CD4-positive, alpha-beta T cell treated with Interleukin-10 for 1 hour (primary cell): Measurements from ENCODE around the gene AFF1.
A peak's percentile ranks its signal among the peaks of the same experiment; 100 is the strongest.
"Not testable (repeated sequence)": the region's sequence is repeated elsewhere in the genome, so short reads cannot be mapped to it uniquely, and the experiment has no call there.

Experiments
- DNase-seq: peaks from one replicate; pipeline ENCODE4 v3.0.0-alpha.2; 2020

The AFF1 gene

DNA sequence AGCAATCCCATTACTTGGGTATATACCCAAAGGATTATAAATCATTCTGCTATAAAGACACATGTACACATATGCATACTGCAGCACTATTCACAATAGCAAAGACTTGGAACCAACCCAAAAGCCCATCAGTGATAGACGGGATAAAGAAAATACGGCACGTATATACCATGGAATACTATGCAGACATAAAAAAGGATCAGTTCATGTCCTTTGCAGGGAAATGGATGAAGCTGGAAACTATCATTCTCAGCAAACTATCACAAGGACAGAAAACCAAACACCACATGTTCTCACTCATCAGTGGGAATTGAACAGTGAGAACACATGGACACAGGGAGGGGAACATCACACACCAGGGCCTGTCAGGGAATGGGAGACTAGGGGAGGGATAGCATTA lies 54.8 kb downstream of the AFF1 start:
- DNase-seq = not testable (repeated sequence)

DNA sequence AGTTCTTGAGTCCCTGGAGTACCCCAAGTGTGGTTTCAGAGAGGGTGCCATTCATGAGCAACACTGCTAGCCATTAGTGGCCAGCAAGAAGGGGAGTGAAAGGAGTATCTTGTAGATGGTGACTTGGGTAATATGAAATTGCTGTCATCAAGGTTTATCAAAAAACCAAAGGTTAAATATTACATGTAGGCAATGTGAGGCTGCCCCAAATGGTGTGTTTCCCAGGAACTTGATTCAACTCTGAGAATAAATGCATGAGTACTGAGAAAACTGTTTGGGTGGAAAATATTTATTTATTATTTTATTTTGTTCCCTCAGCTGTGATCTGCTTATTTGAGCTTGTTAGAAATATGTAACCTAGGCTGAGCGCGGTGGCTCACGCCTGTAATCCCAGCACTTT lies 55.7 kb downstream of the AFF1 start:
- no peak for DNase-seq

DNA sequence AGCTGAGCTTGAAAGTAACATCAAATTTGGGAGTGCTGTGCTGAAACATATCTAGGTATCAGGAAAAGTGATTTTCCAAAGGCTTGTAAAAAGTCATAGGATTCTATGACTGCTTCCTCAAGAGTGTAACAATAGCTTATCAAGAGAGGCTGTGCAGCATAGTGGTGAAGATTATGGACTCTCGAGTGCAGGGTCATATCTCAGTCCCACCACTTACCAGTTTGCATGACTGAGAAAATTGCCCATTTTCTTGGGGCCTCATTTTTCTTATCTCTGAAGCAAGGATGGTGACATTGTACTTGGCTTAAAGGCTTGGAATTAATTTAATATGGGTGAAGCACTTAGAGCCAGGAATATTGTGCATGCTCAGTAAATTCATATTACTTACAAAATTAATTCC lies 57.2 kb downstream of the AFF1 start:
- no peak for DNase-seq

DNA sequence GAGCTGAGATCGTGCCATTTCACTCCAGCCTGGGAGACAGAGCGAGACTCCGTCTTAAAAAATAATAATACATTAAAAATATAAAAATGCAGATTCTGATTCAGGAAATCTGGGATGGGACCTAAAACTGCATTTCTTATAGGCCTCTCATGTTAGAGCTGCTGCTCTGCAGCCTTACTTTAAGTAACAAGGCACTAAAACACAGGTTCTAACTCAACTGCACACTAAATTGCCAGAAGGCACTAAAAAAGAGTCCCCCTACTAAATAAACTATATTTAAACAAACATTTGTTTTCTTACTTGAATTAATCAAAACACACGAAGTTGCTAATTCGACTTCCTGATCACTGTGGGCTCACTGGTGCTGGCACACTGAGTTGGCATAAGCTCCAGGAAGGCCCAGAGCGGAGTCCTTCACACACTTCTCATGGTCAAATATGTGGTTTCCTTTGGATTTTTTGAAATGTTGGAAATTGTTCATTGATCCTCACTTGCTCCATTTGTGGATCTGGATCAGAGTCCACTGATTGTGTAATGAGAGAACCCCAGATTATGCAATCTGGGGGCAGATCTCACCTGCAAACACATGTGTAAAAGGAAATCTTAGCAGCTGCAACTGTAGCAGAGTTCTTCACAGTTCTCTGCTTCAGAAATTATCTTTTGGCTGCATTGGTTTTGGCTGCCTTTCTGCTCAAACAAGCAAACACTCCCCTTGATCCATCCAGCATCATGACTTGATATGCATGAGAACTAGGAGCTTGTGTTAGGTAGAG lies 59.3 kb downstream of the AFF1 start:
- no peak for DNase-seq

DNA sequence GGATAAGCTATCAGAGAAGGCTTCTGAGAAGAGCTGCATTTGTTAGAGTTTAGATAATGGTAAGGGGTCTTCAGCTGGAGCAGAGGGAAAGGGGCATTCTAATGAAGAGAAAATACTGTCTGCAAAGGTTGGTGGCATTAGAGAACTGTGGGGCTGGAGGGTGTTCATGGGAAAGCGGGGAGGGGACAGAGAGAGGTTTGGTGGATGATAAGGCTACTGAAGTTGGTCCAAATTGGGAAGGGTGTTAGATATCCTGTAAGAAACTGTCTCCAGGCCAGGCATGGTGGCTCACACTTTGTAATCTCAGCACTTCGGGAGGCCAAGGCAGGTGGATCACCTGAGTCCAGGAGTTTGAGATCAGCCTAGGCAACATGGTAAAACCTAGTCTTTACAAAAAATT lies 59.9 kb downstream of the AFF1 start:
- no peak for DNase-seq

DNA sequence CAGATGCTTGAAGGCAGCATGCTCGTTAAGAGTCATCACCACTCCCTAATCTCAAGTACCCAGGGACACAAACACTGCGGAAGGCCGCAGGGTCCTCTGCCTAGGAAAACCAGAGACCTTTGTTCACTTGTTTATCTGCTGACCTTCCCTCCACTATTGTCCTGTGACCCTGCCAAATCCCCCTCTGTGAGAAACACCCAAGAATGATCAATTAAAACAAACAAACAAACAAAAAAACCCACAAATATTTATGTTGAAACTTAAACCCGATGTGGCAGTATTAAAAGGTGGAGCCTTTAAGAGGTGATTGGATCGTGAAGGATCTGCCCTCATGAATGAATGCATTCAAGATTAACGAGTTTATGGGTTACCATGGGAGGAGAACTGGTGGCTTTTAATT lies 61.7 kb downstream of the AFF1 start:
- DNase-seq = not testable (repeated sequence)

DNA sequence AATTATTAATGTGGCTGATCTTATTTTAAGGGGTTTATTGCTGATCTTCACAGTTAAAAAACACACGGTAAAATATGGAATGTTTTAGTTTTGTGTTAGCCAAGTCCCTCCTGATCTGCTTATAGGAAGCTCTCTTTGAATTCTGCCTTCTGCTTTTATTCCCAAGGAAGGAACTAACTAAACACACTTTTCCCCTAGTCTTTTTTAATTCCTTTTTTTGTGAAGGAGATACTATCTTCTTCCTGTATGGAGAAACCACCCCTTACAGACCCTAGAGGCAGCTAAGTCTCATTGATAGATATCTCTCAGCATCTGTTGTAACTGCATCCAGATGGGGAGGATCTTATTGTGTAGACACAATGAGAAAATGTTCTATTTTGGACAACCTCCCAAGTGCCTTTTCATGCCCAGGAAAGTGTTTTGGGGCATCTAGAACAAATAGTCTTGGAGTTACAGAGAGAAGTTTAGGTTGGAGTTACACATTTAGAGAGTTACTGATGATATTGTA lies 64.4 kb downstream of the AFF1 start:
- DNase-seq = no peak

DNA sequence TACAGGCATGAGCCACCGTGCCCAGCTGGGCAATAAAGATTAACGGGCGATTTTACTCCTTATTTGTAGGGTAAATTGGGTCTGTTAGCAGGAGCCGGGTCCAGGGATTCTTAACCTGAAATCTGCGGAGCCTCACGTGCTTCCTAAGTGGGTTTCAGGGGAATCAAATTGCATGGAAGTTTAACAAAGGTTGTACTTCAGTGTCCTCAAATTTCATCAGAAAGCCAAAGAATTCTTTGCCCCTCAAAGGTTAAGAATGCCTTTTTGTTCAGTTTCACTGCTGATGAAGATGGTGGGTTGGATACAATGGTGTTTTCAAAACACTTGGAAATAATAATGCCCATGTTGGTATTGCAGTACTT lies 67.9 kb downstream of the AFF1 start:
- no peak for DNase-seq

DNA sequence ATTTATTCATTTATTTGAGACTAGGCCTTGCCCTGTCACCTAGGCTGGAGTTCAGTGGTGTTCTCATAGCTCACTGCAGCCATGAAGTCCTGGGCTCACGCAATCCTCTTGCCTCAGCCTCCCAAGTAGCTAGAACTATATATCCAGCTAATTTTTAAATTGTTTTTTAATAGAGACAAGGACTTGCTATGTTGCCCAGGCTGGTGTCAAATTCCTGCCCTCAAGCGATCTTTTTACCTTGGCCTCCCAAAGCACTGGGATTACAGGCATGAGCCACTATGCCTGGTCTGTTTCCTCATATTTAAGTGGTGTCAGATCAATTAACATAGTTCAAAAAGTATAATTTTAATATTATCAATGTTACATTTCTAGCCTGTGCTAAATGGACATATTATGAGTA lies 68.5 kb downstream of the AFF1 start:
- no peak for DNase-seq

DNA sequence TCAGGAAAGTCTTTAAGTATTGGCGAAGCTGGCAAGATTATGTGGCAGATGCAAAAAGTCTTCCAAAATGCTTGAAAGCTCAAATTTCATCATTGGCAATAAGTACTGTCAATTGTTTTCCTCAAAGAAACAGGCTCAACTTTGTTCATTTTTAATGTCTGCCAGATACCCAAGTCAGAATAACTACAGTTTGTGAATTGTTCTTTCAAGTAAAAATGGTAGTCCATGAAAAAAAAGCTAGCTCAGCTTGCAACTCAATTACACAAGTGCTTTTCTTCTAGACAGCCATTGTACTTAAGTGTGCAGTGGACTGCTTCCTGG lies 70.5 kb downstream of the AFF1 start:
- DNase-seq = peak; percentile 12

DNA sequence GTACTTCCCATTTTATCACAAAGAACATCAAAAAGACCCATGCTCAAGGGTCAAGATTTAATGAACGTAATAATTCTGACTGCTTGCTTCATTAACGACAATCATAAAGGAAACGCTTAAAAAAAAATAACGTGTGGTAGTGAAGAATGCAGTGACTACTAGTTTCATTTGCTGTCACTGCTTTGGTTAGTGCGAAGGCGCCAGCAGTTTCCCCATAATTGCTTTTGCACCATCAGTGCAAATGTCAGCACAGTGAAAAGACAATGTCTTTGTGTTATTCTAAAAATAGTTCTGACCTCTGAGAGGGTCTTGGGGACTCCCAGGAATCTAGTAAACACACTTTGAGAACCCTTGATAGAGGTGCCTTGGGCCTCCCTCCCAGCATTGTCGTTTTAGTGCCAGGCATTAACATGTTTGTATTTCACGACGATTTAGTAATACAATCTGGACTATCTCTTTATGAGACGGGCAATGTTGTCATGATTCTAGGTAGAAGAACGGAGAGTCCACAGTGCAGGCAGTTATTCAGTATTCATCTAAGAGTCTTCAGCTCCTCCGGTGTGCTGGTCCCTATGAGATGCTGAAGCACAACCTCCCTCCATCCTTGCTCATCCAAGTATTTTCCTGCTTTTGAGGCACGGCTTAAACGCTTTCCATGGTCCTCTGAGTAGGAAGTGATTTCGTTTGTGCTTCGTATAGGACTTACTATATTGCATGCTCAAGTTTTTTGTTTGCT lies 71.0 kb downstream of the AFF1 start:
- peak; percentile 46 for DNase-seq

DNA sequence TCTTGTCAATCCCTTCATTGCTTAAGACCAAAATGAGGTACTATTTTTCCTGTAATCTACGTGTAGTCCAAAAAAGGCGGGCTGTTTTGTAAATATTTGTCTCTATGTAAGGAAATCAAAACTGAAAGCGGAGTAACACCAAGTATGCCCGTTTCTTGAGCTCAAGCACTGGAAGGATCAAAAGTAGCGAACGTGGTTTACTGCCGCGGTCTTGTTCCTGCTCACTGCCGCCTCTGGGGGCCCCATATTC lies 71.5 kb downstream of the AFF1 start:
- DNase-seq = no peak

DNA sequence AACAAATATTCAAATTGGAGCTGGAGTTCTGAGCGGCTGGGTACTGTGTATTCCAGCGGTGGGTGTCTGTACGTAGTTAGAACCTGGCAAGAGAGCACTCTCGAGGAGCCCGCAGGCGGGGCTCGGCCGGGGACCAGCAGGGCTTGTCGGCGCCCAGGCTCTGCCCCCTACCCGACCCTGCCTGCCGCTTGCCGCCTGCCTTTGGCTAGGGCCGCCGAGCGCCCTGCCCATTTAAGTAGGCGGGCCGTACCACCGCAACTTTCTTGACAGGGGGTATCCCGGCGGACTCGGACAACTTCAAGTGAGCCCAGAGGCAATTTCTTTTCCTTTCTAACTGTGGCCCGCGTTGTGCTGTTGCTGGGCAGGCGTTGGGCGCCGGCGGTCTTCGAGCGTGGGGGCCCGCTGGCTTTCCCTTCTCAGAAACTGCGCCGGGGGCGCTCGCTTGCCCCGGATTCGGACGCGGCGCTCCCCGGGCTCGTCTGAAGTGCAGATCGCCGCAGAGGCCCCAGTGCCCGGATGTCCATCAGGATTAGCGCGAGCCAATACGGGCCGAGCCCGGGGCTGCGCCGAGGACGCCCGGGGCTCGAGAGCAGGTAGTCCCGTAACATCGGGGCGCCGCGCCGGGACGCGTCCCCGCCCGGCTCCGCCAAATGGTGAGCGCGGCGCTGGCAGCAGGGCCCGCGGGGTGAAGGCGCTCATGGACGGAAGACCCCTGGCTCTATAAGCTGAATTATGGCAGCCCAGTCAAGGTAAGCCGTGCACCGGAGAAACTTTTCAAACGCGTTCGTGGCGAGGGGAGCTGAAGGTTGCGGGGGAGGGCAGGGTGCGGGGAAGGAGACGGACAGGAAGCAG lies 72.1 kb downstream of the AFF1 start:
- DNase-seq = peak; percentile 94

DNA sequence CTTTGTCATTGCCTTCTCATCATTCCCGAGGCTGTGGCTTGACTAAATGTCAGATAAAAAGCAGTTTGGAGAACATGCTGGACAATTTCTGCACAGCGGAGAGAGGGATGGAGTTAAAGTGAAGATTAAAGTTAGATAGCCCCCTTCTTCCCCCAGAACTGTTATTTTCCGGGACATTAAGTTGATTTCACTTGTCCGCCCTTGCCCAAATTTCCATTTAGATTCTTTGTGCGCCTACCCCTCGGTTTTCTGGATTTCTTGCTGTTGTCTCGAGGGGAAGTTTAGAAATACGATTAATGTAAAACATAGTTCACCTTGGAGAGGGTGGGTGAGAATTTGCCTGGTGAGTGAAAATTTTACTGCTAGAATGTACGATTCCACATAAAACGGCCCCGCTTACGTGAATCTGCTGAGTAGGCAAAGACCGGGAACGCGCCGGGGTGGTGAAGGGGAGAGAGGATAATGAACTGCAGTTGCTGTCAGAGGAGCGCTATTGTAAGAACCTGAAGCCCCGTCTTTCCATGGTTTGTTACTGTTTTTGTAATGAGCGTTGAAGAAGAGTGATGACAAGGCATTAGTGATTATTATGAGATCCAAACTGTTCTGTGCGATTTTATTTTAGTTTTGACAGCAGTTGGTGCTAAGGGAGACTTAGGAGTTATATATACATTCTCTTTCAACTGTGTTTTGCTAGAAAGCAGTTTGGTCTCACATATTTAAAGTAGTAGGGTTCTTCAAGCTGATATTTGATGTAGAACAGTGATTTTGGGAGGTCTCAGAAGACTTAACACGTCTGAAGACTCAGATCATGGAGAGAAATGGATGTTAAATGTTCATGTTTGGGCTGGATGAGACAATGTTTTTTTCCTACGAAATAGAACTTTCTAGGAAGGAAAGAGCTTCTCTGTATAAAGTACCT lies 73.0 kb downstream of the AFF1 start:
- peak; percentile 38 for DNase-seq

DNA sequence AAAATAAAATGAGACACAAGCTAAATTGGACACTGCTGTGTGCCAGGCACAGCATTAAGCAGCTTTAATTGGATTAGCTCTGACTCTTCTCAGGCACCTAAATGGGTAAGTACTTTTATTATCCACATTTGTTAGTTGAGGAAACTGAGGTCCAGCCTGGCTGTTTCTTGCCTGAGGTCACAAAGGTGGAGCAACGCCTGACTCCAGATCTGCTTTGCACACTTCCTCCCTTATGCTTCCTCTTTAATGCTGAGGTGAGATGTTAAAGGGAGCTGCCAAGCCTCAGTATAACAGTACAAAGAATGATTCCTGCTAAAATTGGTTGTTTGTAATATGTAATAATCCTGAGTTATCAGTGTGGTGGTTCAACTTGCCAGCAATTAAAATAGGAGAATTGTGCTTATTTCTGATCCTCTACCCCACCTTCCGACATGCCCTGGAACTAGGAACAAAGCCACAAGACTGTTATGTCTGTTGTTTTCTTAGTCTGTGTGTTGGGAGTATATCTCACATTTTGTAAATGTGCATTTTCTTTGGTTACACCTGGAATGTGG lies 74.4 kb downstream of the AFF1 start:
- peak; percentile 21 for DNase-seq

DNA sequence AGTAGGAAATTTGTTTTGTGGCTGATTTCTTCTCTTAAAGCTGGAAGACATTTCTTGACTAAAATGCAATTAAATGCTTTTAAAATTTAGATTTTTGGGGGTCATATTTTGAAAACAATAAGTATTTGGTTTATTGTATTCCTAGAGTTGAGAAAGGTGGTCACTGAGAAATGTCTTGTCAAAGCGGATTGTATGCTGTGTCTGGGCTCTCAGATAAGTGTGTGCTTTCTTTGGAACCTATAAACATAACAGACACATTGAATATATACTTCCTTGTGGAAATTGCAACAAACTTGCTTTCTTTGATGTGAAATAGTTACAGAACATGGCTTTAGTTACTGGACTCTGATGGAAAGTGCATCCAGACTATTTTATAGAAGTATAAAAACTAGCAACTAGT lies 75.4 kb downstream of the AFF1 start:
- DNase-seq = no peak

DNA sequence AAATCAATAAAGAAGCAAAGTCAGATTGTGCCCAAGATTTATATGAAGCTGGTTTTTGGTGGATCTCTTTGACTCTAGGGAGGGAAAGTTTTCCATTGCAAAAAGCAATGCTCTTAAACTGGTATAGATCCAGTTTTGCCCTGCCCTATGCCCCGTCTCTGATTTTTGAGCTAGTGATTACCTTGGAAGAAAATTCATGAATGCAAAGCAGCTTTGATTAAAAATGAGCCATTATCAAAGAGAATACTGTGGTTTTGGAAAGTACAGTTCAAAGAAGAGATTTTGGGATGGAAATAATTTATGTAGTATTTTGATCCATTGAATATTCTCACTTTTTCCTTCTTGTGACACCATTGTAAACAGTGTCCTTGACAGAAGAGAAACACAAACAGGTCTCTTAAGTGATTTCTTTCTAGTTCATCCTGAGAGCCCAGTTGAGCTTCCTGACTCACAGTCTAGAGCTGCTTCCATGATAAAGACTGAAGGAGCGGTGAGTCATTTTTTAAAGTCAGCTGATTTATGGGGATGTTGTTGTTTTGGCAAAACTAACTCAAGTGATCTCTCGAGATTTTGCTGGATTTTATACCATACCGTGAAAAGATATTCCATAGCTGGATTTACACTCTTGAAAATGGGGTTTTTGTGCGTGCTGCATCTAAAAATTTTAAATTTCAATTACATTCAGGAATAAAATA lies 76.7 kb downstream of the AFF1 start:
- no peak for DNase-seq

DNA sequence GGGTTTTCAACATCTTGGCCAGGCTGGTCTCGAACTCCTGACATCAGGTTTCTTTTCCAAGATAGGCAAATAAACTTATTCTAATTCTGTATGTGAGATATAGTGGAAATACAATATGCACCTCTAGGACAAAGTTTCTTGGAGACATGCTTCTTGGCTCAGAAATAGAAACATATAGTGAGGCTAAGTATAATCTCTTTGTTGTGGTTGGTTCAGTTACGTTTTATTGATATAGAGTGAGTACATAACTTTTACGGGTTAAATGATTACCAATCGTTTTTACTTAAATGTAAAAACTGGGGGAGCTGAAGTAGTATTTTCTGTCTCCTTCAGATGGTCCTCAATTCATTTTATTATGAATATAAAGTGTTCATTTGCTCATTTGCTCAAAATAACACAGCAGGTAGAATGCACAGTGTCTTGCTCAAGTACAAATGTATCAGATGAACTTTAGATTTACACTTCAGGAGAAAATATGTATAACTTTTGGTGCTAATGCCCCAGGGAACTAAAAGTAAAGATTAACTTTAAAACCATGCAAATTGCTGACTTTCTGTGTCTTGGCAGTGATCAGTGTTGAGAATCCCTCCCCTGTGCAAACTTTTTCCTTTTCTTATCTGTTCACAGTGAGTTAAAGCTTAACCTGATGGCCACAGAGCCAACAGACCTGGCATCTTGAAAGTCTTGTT lies 77.6 kb downstream of the AFF1 start:
- no peak for DNase-seq

DNA sequence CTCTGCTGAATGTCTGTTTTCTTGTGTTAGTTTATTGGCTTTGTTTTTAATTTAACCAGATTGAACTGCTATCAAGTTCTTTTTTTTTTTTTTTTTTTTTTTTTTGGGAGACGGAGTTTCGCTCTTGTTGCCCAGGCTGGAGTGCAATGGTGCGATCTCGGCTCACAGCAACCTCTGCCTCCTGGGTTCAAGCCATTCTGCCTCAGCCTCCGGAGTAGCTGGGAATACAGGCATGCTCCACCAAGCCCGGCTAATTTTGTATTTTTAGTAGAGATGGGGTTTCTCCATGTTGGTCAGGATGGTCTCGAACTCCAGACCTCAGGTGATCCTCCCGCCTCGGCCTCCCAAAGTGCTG lies 78.1 kb downstream of the AFF1 start:
- DNase-seq = not testable (repeated sequence)

DNA sequence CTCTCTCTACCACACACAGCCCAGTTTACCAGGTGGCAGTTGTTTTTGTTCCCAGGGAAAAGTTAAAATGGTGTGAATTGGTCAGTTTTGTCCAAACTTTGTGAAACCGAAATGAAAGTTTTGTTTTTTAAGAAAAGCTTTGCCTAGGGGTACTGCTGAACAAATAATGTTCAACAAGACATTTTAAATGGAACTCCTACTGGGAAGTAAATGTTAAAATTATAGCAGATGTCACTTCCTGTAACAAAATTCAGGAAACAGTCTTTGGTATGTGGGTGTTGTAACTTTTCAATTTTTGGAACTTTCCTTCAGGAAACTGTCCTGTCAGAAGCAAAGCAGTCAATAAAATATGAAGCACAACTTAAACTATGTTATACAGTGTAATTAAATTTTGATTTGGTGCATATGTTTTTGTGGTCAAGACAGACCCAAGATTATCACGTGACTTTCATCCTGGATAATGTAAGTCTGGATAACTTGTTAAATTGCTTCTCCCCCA lies 79.5 kb downstream of the AFF1 start:
- no peak for DNase-seq

DNA sequence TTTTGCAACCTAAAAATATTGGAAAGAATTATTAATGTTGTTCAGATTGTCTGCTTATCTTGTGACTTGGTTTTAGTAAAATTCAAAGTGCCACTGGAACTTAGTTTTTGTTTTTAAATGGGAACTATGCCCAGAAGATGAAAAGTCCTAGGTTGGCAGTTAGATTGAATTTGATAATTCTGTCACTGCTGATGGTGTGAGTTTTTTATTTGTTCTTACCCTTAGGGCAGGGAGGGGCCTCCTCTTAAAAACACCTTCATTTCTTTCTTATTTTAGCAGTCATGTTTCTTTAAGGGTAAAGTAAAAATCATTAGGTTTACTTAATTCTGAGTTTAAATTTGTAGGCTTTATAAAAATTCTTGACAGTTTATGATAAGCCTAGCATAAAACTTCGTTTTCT lies 80.6 kb downstream of the AFF1 start:
- DNase-seq = no peak
